ENCODE data around the gene SUMO1. TPM values are rescaled to one million over a fixed set of nuclear protein-coding genes. Genes with fewer than 3 reads are reported as not detected.

SUMO1 gene
- total RNA-seq, 6 experiments from 2014 or later: 135 to 153 (median 147) TPM

DNA sequence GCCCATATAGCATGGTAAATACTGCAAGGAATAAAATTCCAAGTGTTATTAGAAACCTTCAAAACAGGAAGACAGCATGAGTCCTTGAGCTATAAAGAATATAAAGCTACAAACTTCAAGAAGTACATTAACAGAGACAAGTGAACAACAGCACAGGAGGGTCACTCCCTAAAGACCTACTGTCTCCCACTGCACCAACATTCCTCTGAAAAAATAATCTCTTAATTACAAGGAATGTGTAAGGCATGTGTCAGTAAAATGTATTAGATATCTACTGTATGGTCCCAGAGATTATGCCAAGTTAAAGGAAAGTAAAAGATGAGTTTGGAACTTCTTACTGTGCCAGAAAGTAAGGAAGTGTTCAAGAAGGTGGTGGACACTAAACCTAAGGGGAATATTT lies 29.9 kb downstream of the SUMO1 start:
- no peaks in the 10 kb centered on the region for H3K4me1 Mint-ChIP-seq (ENCODE audit: low read depth)
- no peaks in the 10 kb centered on the region for H3K9me3 Mint-ChIP-seq
- no peak for DNase-seq
- H3K36me3 Mint-ChIP-seq (ENCODE audit: low read depth): peaks cover 19% of the 10 kb centered on the region; the same call in 1 of the 2 replicates
- no peaks in the 10 kb centered on the region for H3K27me3 Mint-ChIP-seq (ENCODE audit: insufficient read depth)
- TF ChIP-seq, protein P1, sequence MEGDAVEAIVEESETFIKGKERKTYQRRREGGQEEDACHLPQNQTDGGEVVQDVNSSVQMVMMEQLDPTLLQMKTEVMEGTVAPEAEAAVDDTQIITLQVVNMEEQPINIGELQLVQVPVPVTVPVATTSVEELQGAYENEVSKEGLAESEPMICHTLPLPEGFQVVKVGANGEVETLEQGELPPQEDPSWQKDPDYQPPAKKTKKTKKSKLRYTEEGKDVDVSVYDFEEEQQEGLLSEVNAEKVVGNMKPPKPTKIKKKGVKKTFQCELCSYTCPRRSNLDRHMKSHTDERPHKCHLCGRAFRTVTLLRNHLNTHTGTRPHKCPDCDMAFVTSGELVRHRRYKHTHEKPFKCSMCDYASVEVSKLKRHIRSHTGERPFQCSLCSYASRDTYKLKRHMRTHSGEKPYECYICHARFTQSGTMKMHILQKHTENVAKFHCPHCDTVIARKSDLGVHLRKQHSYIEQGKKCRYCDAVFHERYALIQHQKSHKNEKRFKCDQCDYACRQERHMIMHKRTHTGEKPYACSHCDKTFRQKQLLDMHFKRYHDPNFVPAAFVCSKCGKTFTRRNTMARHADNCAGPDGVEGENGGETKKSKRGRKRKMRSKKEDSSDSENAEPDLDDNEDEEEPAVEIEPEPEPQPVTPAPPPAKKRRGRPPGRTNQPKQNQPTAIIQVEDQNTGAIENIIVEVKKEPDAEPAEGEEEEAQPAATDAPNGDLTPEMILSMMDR (IDR thresholded peaks at IDR 0.05): no peak
- no peak overlapping the region for H3K4me3 Mint-ChIP-seq
- no peak overlapping the region for H3K27ac Mint-ChIP-seq

DNA sequence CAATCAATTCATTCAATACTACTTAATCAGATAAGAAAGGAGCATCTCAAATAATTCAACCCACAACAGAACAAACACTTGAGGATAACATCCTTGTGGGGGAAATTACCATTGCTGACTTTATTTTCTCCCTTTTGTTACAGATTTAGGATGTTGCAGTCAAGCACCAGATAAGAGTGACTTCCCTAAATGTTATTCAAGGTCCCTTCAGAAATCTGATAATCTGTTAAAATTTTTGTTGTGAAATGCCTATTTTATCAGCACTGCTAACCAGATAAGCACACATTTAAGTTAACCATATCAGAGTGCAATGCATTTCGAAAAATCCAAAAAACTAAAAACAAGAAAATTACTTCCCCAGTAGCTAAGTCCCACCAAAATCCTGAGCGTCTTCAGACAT lies 33.5 kb downstream of the SUMO1 start:
- TF ChIP-seq, protein P1 (IDR thresholded peaks at IDR 0.05): no peak
- H3K4me3 Mint-ChIP-seq: no peak overlapping the region

DNA sequence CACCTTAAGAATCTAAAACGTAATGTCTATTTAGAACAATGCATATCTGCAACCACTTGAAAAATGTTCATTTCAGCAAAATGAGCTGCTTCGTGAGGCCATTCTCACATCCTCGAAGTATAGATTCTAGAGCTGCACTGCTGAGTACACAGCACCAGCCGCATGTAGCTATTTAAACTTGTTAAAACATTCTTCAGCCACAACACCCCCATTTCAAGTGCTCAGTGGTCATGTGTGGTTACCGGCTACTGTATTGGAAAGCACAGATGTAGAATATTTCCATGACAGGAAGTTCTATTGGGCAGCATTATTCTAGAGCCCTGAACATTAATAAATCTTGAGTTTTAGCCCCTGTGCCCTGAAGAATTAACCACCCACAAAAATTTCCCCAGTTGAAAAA lies 35.0 kb downstream of the SUMO1 start:
- no peak overlapping the region for H3K4me3 Mint-ChIP-seq
- DNase-seq: no peak

More for the DNA sequence above, 33.5 kb downstream of the SUMO1 start:
- no peaks in the 10 kb centered on the region for H3K4me1 Mint-ChIP-seq (ENCODE audit: low read depth)
- DNase-seq: no peak
- H3K27me3 Mint-ChIP-seq (ENCODE audit: insufficient read depth): peaks cover 1% of the 10 kb centered on the region; the same call in 1 of the 2 replicates
- H3K27ac Mint-ChIP-seq: no peak overlapping the region
- peaks cover 33% of the 10 kb centered on the region for H3K36me3 Mint-ChIP-seq (ENCODE audit: low read depth)
- no peaks in the 10 kb centered on the region for H3K9me3 Mint-ChIP-seq

DNA sequence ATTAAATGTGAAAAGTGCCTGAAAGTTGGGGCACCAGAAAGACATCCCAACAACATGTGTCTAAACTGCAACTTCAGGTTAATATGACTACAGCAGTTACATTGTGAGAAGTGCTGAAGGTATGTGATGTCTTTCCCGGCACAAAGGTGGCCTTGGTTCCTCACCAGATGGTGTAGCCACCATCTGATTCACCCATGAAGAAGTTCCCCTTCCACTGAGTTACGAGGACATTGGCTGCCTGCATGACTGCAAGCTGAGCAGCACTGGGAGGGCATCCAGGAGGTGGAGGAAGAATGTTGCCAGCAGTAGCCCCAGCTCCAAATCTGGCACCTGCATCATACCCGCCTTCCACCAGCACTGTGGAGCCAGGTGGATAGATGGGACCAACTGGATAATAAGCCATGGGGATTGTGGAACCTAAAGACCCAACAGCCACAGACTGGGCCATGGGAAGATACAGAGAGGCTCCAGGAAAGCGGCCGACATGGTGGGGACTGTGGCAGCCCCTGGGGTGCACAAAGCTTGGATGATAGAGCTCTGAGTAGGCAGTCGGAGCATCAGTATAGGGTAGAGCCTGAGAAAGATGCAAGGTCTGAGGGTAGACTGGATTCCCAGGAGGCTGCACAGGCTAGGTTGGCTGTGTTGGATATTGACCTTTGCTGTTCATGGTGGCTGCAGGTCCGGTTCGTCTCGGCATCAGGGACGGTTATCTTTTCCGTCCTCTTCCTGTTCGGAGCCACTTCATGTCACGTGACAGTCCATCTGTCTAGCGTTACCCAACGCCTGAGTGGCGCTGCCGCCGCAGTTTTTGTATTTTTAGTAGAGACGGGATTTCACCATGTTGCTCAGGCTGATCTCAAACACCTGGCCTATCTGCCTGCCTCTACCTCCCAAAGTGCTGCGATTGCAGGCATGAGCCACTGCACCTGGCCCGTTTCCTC lies 36.9 kb downstream of the SUMO1 start:
- H3K4me3 Mint-ChIP-seq: no peak overlapping the region
- no peaks in the 10 kb centered on the region for H3K4me1 Mint-ChIP-seq (ENCODE audit: low read depth)
- H3K9me3 Mint-ChIP-seq: no peaks in the 10 kb centered on the region
- no peak overlapping the region for H3K27ac Mint-ChIP-seq
- H3K36me3 Mint-ChIP-seq (ENCODE audit: low read depth): peaks cover 24% of the 10 kb centered on the region
- H3K27me3 Mint-ChIP-seq (ENCODE audit: insufficient read depth): peaks cover 1% of the 10 kb centered on the region; the same call in 1 of the 2 replicates
- no peak for DNase-seq
- TF ChIP-seq, protein P1 (IDR thresholded peaks at IDR 0.05): no peak

More for the DNA sequence above, 35.0 kb downstream of the SUMO1 start:
- Mint-ChIP-seq H3K27ac (no peak overlapping the region), H3K27me3 (ENCODE audit: insufficient read depth) (peaks cover 1% of the 10 kb centered on the region; the same call in 1 of the 2 replicates), H3K4me1 (ENCODE audit: low read depth) (no peaks in the 10 kb centered on the region), H3K9me3 (no peaks in the 10 kb centered on the region), H3K36me3 (ENCODE audit: low read depth) (peaks cover 33% of the 10 kb centered on the region)
- TF ChIP-seq, protein P1 (IDR thresholded peaks at IDR 0.05): no peak

DNA sequence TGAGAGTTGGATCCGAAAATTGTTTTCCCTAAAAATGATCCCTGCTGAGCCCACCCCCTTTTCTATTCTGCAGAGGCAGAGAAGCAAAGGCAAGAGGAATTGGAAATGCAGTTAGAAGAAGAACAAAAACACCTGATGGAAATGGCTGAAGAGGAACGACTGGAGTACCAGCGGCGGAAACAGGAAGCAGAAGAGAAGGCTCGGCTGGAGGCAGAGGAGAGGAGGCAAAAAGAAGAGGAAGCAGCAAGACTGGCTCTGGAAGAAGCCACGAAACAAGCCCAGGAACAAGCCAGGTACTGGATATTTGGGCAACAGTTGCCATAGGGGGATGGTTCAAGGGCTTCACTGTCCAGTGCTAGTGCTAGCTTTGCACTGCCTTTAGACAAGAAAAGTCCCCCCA lies 41.7 kb downstream of the SUMO1 start:
- DNase-seq: no peak
- Mint-ChIP-seq H3K27ac (no peak overlapping the region), H3K4me1 (ENCODE audit: low read depth) (no peaks in the 10 kb centered on the region), H3K27me3 (ENCODE audit: insufficient read depth) (peaks cover 1% of the 10 kb centered on the region), H3K9me3 (no peaks in the 10 kb centered on the region), H3K36me3 (ENCODE audit: low read depth) (peaks cover 7% of the 10 kb centered on the region; the same call in 1 of the 2 replicates), H3K4me3 (no peak overlapping the region)
- TF ChIP-seq, protein P1 (IDR thresholded peaks at IDR 0.05): no peak
